Measurements from ENCODE around the gene ASCL3. TPM values are rescaled to one million over a fixed set of nuclear protein-coding genes. Genes with fewer than 3 reads are reported as not detected.
"Not testable (repeated sequence)": the region's sequence is repeated elsewhere in the genome, so short reads cannot be mapped to it uniquely, and the experiment has no call there.

The ASCL3 gene
- polyA plus RNA-seq, 1 donor (not counting 4 experiments of a cell fraction or from before 2014, with no cell fraction given) = not detected

- Histone ChIP-seq H3K9me1 (ENCODE audit: control insufficient read depth, extremely low read depth, insufficient read depth, low read length) (no peaks in the 10 kb centered on the region), H3K79me2 (ENCODE audit: control insufficient read depth, insufficient read depth, low read length) (no peaks in the 10 kb centered on the region), H3K4me2 (ENCODE audit: control insufficient read depth, extremely low read depth, insufficient read depth, low read depth, low read length) (no peak overlapping the region), H3K9me3 (ENCODE audit: control insufficient read depth, low read depth, low read length) (no peaks in the 10 kb centered on the region), H2AFZ (ENCODE audit: control insufficient read depth, low read length) (no peak overlapping the region), H3K4me1 (ENCODE audit: control insufficient read depth, extremely low read depth, insufficient read depth, low read length) (no peaks in the 10 kb centered on the region), H3K27me3 (ENCODE audit: control insufficient read depth, extremely low read depth, insufficient read depth, low read length) (no peaks in the 10 kb centered on the region), H3K4me3 (ENCODE audit: control insufficient read depth in 2 of 3, extremely low read depth in 1 of 3, insufficient read depth in 2 of 3, low read depth in 1 of 3, low read length in 3 of 3) (no peak overlapping the region), H3K9ac (ENCODE audit: control insufficient read depth, extremely low read depth, insufficient read depth, low read length) (no peak overlapping the region), H3K27ac (ENCODE audit: control insufficient read depth, insufficient read depth, low read length) (no peak overlapping the region), H4K20me1 (ENCODE audit: control insufficient read depth, extremely low read depth, insufficient read depth, low read length) (no peaks in the 10 kb centered on the region), H3K36me3 (ENCODE audit: control insufficient read depth in 2 of 2, extremely low read depth in 1 of 2, insufficient read depth in 2 of 2, low read length in 2 of 2) (no peaks in the 10 kb centered on the region)
- FAIRE-seq = no peak
- no peak for TF ChIP-seq EZH2 (IDR thresholded peaks at IDR 0.05; ENCODE audit: low read length)
- TF ChIP-seq CTCF (optimal IDR thresholded peaks at IDR 0.05 in 1 of 3, IDR thresholded peaks at IDR 0.05 in 1 of 3, conservative IDR thresholded peaks at IDR 0.05 in 1 of 3; ENCODE audit: extremely low read depth in 1 of 3, insufficient read depth in 2 of 3, low read length in 3 of 3) = no peak
- no peak for DNase-seq (ENCODE audit: low read depth, low spot score)
- dilution Hi-C loops (cut with MboI; ENCODE audit: extremely low pct_ligation_motif_present, low sequenced_read_pairs) = no loop called here
Measured at GRCh38 chr11:8980485-8980884, 37.7 kb upstream of the ASCL3 start.

GRCh38 chr11:8979365-8979764 is 36.5 kb upstream of the ASCL3 start:
- H3K9ac ChIP-seq (ENCODE audit: control insufficient read depth, extremely low read depth, insufficient read depth, low read length); H3K79me2 ChIP-seq (ENCODE audit: control insufficient read depth, insufficient read depth, low read length); H3K36me3 ChIP-seq (ENCODE audit: control insufficient read depth in 2 of 2, extremely low read depth in 1 of 2, insufficient read depth in 2 of 2, low read length in 2 of 2); H3K9me1 ChIP-seq (ENCODE audit: control insufficient read depth, extremely low read depth, insufficient read depth, low read length); H3K27ac ChIP-seq (ENCODE audit: control insufficient read depth, insufficient read depth, low read length); H3K9me3 ChIP-seq (ENCODE audit: control insufficient read depth, low read depth, low read length); H4K20me1 ChIP-seq (ENCODE audit: control insufficient read depth, extremely low read depth, insufficient read depth, low read length); H3K27me3 ChIP-seq (ENCODE audit: control insufficient read depth, extremely low read depth, insufficient read depth, low read length); H3K4me1 ChIP-seq (ENCODE audit: control insufficient read depth, extremely low read depth, insufficient read depth, low read length); dilution Hi-C loops (cut with MboI; ENCODE audit: extremely low pct_ligation_motif_present, low sequenced_read_pairs); H2AFZ ChIP-seq (ENCODE audit: control insufficient read depth, low read length); H3K4me3 ChIP-seq (ENCODE audit: control insufficient read depth in 2 of 3, extremely low read depth in 1 of 3, insufficient read depth in 2 of 3, low read depth in 1 of 3, low read length in 3 of 3); DNase-seq (ENCODE audit: low read depth, low spot score); H3K4me2 ChIP-seq (ENCODE audit: control insufficient read depth, extremely low read depth, insufficient read depth, low read depth, low read length): not testable (repeated sequence)
- peak; percentile 9 for FAIRE-seq

- no peak for TF ChIP-seq EZH2 (IDR thresholded peaks at IDR 0.05; ENCODE audit: low read length)
- no peak for TF ChIP-seq CTCF (optimal IDR thresholded peaks at IDR 0.05 in 1 of 3, IDR thresholded peaks at IDR 0.05 in 1 of 3, conservative IDR thresholded peaks at IDR 0.05 in 1 of 3; ENCODE audit: extremely low read depth in 1 of 3, insufficient read depth in 2 of 3, low read length in 3 of 3)
- Histone ChIP-seq H3K27me3 (ENCODE audit: control insufficient read depth, extremely low read depth, insufficient read depth, low read length) (no peaks in the 10 kb centered on the region), H2AFZ (ENCODE audit: control insufficient read depth, low read length) (no peak overlapping the region), H3K4me3 (ENCODE audit: control insufficient read depth in 2 of 3, extremely low read depth in 1 of 3, insufficient read depth in 2 of 3, low read depth in 1 of 3, low read length in 3 of 3) (no peak overlapping the region), H3K36me3 (ENCODE audit: control insufficient read depth in 2 of 2, extremely low read depth in 1 of 2, insufficient read depth in 2 of 2, low read length in 2 of 2) (no peaks in the 10 kb centered on the region), H3K4me1 (ENCODE audit: control insufficient read depth, extremely low read depth, insufficient read depth, low read length) (no peaks in the 10 kb centered on the region), H3K4me2 (ENCODE audit: control insufficient read depth, extremely low read depth, insufficient read depth, low read depth, low read length) (no peak overlapping the region), H3K27ac (ENCODE audit: control insufficient read depth, insufficient read depth, low read length) (no peak overlapping the region), H3K79me2 (ENCODE audit: control insufficient read depth, insufficient read depth, low read length) (no peaks in the 10 kb centered on the region), H3K9ac (ENCODE audit: control insufficient read depth, extremely low read depth, insufficient read depth, low read length) (no peak overlapping the region), H3K9me3 (ENCODE audit: control insufficient read depth, low read depth, low read length) (no peaks in the 10 kb centered on the region), H4K20me1 (ENCODE audit: control insufficient read depth, extremely low read depth, insufficient read depth, low read length) (no peaks in the 10 kb centered on the region), H3K9me1 (ENCODE audit: control insufficient read depth, extremely low read depth, insufficient read depth, low read length) (no peaks in the 10 kb centered on the region)
- FAIRE-seq (no peak), DNase-seq (ENCODE audit: low read depth, low spot score) (no peak)
- dilution Hi-C loops (cut with MboI; ENCODE audit: extremely low pct_ligation_motif_present, low sequenced_read_pairs) = no loop called here
Measured at GRCh38 chr11:8973121-8973520, 30.3 kb upstream of the ASCL3 start.

All from keratinocyte (primary cell).